ENCODE measurements around the gene RITA1. TPM values are rescaled to one million over a fixed set of nuclear protein-coding genes. Genes with fewer than 3 reads are reported as not detected.
A peak's percentile ranks its signal among the peaks of the same experiment; 100 is the strongest.

Gene RITA1
- total RNA-seq, 2 experiments from 2014 or later: 18.5 to 19.1 TPM

DNA sequence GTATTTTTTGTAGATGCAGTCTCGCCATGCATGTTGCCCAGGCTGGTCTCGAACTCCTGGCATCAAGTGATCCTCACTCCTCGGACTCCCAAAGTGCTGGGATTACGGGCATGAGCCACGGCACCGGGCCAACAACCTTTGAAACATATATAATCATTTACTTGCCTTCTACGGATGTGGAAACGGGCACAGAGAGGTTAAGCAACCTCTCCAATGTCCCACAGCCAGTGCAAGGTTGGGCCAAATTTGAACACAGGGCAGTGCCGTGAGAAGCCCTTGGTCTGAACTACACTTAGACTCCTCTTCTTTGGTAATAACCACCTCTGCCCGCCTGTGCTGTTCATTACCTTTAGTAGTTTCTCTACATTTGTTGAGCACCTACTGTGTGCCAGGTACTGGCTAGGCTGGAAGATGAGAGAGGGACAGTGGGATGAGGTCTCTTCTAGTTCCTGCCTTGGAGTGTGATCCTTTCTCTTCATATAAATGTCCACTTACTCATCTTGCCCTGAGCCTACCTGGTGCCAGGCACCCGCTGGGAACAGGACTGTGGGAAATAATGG lies 2.4 kb upstream of the RITA1 start:
- H3K27me3 Mint-ChIP-seq: no peaks in the 10 kb centered on the region
- no peak for DNase-seq
- H3K36me3 Mint-ChIP-seq (ENCODE audit: low read depth): peaks cover 47% of the 10 kb centered on the region
- intact Hi-C loops (cut with micrococcal nuclease): no loop called here
- H3K4me1 Mint-ChIP-seq (ENCODE audit: low read depth): peaks cover 32% of the 10 kb centered on the region
- POLR2A ChIA-PET: interaction anchor here (2.7 kb wide), 1 partner anchor 9 kb away, joined by 8 read pairs; no protein-coding TSS in a partner anchor
- CTCF ChIA-PET: interaction anchor here (1.3 to 4.6 kb wide), 2 partner anchors 10 to 29 kb away, joined by 3 to 36 read pairs; no protein-coding TSS in a partner anchor
- no peak for ATAC-seq
- TF ChIP-seq CTCF (IDR thresholded peaks at IDR 0.05): no peak
- H3K4me3 Mint-ChIP-seq: peak overlapping the region; percentile 97
- peak overlapping the region; percentile 75 for H3K27ac Mint-ChIP-seq
- no peaks in the 10 kb centered on the region for H3K9me3 Mint-ChIP-seq

DNA sequence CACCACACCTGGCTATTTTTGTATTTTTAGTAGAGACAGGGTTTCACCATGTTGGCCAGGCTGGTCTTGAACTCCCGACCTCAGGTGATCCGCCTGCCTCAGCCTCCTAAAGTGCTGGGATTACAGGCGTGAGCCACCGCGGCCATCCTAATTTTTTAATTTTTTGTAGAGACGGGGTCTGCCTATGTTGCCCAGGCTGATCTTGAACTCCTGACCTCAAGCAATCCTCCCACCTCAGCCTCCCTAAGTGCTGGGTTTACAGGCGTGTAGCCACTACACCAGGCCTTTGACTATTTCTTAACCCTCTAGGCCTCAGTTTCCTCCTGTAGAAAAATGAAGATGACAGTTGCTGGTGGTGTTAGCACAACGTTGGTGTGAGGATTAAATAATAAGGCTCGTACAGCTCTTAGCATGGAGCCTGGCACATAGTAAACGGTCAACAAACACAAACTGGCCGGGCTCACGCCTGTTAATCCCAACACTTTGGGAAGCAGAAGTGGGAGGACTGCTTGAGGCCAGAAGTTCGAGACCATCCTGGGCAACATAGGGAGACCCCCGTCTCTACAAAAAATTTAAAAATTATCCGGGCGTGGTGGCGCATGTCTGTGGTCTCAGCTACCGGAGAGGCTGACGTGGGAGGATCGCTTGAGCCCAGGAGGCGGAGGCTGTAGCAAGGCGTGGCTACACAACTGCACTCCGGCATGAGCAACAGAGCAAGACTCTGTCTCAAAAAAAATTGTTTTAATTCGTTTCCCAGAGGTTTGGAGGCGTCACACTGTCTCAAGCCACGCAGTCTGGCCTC lies 1.2 kb upstream of the RITA1 start:
- Mint-ChIP-seq H3K4me3 (peak overlapping the region; percentile 97), H3K27ac (peak overlapping the region; percentile 97), H3K27me3 (no peaks in the 10 kb centered on the region), H3K4me1 (ENCODE audit: low read depth) (peaks cover 34% of the 10 kb centered on the region), H3K36me3 (ENCODE audit: low read depth) (peaks cover 39% of the 10 kb centered on the region), H3K9me3 (no peaks in the 10 kb centered on the region)
- ChIA-PET POLR2A (interaction anchor here (0.6 to 3.2 kb wide), 11 partner anchors 10 to 185 kb away, joined by 3 to 17 read pairs (median 5); partner anchors contain the start of gene TPCN1), CTCF (interaction anchor here (1.3 to 4.6 kb wide), 4 partner anchors 8 to 49 kb away, joined by 3 to 36 read pairs (median 4); no protein-coding TSS in a partner anchor)
- DNase-seq (peak; percentile 89), ATAC-seq (peak; percentile 77)
- intact Hi-C loops (cut with micrococcal nuclease): no loop called here
- TF ChIP-seq CTCF (IDR thresholded peaks at IDR 0.05): no peak

- Mint-ChIP-seq H3K4me1 (ENCODE audit: low read depth) (peaks cover 36% of the 10 kb centered on the region), H3K27ac (peak overlapping the region; percentile 97), H3K36me3 (ENCODE audit: low read depth) (peaks cover 36% of the 10 kb centered on the region), H3K27me3 (no peaks in the 10 kb centered on the region), H3K9me3 (no peaks in the 10 kb centered on the region), H3K4me3 (peak overlapping the region; percentile 97)
- POLR2A ChIA-PET: interaction anchor here (0.7 to 3.2 kb wide), 14 partner anchors 11 to 207 kb away, joined by 3 to 17 read pairs (median 5); partner anchors contain the start of genes OAS2 and TPCN1
- intact Hi-C loops (cut with micrococcal nuclease): no loop called here
- CTCF ChIA-PET: interaction anchor here (1.4 to 4.6 kb wide), 4 partner anchors 8 to 48 kb away, joined by 4 to 36 read pairs (median 10); no protein-coding TSS in a partner anchor
- DNase-seq (peak; percentile 93), ATAC-seq (peak; percentile 86)
- TF ChIP-seq CTCF (IDR thresholded peaks at IDR 0.05): no peak
These were observed 681 bp upstream of the RITA1 start for GRCh38 chr12:113184900-113185179.

GRCh38 chr12:113186033-113186365 lies 478 bp downstream of the RITA1 start:
- CTCF ChIA-PET: interaction anchor here (0.8 to 4.6 kb wide), 3 partner anchors 10 to 47 kb away, joined by 3 to 36 read pairs (median 15); no protein-coding TSS in a partner anchor
- no peak for TF ChIP-seq CTCF (IDR thresholded peaks at IDR 0.05)
- H3K27me3 Mint-ChIP-seq: no peaks in the 10 kb centered on the region
- no peaks in the 10 kb centered on the region for H3K9me3 Mint-ChIP-seq
- DNase-seq: no peak
- POLR2A ChIA-PET: interaction anchor here (0.7 to 3.2 kb wide), 13 partner anchors 9 to 208 kb away, joined by 3 to 17 read pairs (median 6); partner anchors contain the start of genes OAS2 and TPCN1
- ATAC-seq: peak; percentile 1
- peak overlapping the region; percentile 97 for H3K27ac Mint-ChIP-seq
- intact Hi-C loops (cut with micrococcal nuclease): no loop called here
- H3K36me3 Mint-ChIP-seq (ENCODE audit: low read depth): peaks cover 29% of the 10 kb centered on the region
- H3K4me1 Mint-ChIP-seq (ENCODE audit: low read depth): peaks cover 36% of the 10 kb centered on the region
- H3K4me3 Mint-ChIP-seq: peak overlapping the region; percentile 97
